Esophagus muscularis mucosa (tissue), 4 donors: ENCODE data around the gene NRG2. TPM values are rescaled to one million over a fixed set of nuclear protein-coding genes. Genes with fewer than 3 reads are reported as not detected.

Experiments used
- DNase-seq: peaks from one replicate; pipeline ENCODE4 v3.0.0-alpha.2; 2017; ENCODE audit errors: extremely low spot score
- H3K27ac ChIP-seq, 4 donors: fragments of 200-600 bp; sonication (generic); replicated peaks in 1 of 4; 1 replicate in 3 of 4; 2 replicates in 1 of 4; pipeline ENCODE4 v1.5.1; 2016 to 2019; ENCODE audit warnings: mild to moderate bottlenecking in 1 of 4
- H3K27me3 ChIP-seq, 4 donors: fragments of 200-600 bp; sonication (generic); one replicate each; pipeline versions ENCODE4 v1.5.1 to v1.6.0; 2016 to 2019
- H3K36me3 ChIP-seq, 4 donors: fragments of 200-600 bp; sonication (generic); one replicate each; pipeline ENCODE4 v1.5.1; 2016 to 2019
- H3K4me1 ChIP-seq, 4 donors: fragments of 200-600 bp; sonication (generic); one replicate each; pipeline ENCODE4 v1.5.1; 2016 to 2019
- H3K4me3 ChIP-seq, 4 donors: fragments of 200-600 bp; sonication (generic); 1 replicate in 2 of 4; 2 replicates in 2 of 4; pipeline ENCODE4 v1.5.1; 2016 to 2019; ENCODE audit warnings: mild to moderate bottlenecking in 4 of 4, moderate library complexity in 1 of 4
- H3K9me3 ChIP-seq, 4 donors: fragments of 200-600 bp; sonication (generic); 1 replicate in 3 of 4; 2 replicates in 1 of 4; pipeline ENCODE4 v1.5.1; 2016 to 2019
- CTCF ChIP-seq, 3 experiments: fragments of 200-600 bp in 2 of 3; fragments of 450-650 bp in 1 of 3; sonication (generic) in 2 of 3; IDR thresholded peaks; one replicate each; pipeline ENCODE4 v1.5.1; 2017 to 2019; ENCODE audit warnings: antibody characterized with exemption in 3 of 3, mild to moderate bottlenecking in 2 of 3, moderate library complexity in 1 of 3
- EP300 ChIP-seq: sonication (generic); formaldehyde crosslinking; IDR thresholded peaks from one replicate; pipeline ENCODE4 v1.6.1; 2017; ENCODE audit warnings: antibody characterized with exemption
- POLR2A ChIP-seq: fragments of 450-650 bp; IDR thresholded peaks from one replicate; pipeline ENCODE4 v1.6.1; 2017; ENCODE audit warnings: antibody characterized with exemption, moderate library complexity, mild to moderate bottlenecking, low read depth
- POLR2AphosphoS5 ChIP-seq, 2 donors: sonication (generic); formaldehyde crosslinking; IDR thresholded peaks; one replicate each; pipeline ENCODE4 v1.6.1; 2017; ENCODE audit warnings: antibody characterized with exemption in 2 of 2
- WGBS: methylation state at CpG from one replicate; pipeline ENCODE4 v1.1.5; 2018; 5-methylcytosine and 5-hydroxymethylcytosine counted together
- intact Hi-C: fragments of 100-400 bp; cut with DNase I; formaldehyde crosslinking; loops from one replicate; pipeline ENCODE4 v1.15.1; 2023
- total RNA-seq, 4 donors: library from RNA; depleted of rRNA; stranded (reverse); fragments of >200 nt; gene quantifications; one replicate each; pipeline versions ENCODE4 v1.1.0 to v1.2.1, GENCODE V29; 2016

Gene NRG2
- total RNA-seq, 4 donors from 2014 or later, result 2.8 to 5.0 (median 4.1) TPM

DNA sequence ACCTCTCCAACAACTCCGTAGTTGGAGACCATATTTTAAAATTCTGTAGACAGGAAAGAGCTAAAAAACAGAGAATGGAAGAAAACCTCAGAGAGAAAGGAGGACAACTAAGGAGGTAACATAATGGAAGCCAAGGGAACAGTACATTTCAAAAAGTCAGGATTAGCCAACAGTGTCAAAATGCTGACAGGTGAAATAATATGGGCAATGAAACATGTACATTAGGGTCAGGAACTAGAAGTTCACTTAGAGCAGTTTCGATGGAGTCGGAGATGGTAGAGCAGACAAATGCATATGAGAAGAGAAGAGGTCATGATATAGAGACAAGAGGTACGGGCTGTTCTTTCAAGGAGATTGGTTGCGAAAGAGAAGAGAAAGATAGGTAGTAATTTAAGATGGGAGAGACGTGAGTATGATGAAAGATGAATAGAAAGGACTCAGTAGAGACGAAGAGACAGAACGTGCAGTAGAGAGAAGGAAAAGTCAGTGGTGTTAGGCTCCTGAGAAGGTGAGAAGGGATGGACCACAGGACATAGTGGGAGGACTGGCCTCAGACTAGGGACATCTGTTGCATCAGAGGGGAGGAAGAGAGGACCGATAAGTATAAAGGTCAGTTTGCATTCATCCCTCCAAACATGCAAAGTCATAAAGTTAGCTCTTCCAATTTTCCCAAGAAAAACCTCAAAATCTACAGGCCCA lies 25.6 kb downstream of the NRG2 start:
- H3K4me3 ChIP-seq, result no peak overlapping the region
- TF ChIP-seq POLR2AphosphoS5 (IDR thresholded peaks at IDR 0.05) (no peak), CTCF (IDR thresholded peaks at IDR 0.05) (no peak), POLR2A (no peak), EP300 (no peak)
- peaks cover 36 to 53% (median 47%) of the 10 kb centered on the region in 4 donors for H3K4me1 ChIP-seq
- no peaks in the 10 kb centered on the region for H3K9me3 ChIP-seq
- intact Hi-C loops, result no loop called here
- WGBS, result 79% methylated on average over 9 of the region's 9 CpGs
- no peak for DNase-seq
- H3K36me3 ChIP-seq, result no peaks in the 10 kb centered on the region
- no peak overlapping the region for H3K27ac ChIP-seq
- H3K27me3 ChIP-seq, result no peaks in the 10 kb centered on the region

- H3K36me3 ChIP-seq, result no peaks in the 10 kb centered on the region
- TF ChIP-seq CTCF (IDR thresholded peaks at IDR 0.05) (no peak), POLR2A (no peak), EP300 (no peak), POLR2AphosphoS5 (IDR thresholded peaks at IDR 0.05) (no peak)
- intact Hi-C loops, result no loop called here
- H3K27ac ChIP-seq, result no peak overlapping the region
- H3K27me3 ChIP-seq, result no peaks in the 10 kb centered on the region
- peaks cover 27 to 35% (median 33%) of the 10 kb centered on the region in 4 donors for H3K4me1 ChIP-seq
- 93% methylated on average over 5 of the region's 5 CpGs for WGBS
- no peaks in the 10 kb centered on the region for H3K9me3 ChIP-seq
- DNase-seq, result no peak
- no peak overlapping the region for H3K4me3 ChIP-seq
Measured at GRCh38 chr5:140015706-140016105, 27.4 kb downstream of the NRG2 start.

DNA sequence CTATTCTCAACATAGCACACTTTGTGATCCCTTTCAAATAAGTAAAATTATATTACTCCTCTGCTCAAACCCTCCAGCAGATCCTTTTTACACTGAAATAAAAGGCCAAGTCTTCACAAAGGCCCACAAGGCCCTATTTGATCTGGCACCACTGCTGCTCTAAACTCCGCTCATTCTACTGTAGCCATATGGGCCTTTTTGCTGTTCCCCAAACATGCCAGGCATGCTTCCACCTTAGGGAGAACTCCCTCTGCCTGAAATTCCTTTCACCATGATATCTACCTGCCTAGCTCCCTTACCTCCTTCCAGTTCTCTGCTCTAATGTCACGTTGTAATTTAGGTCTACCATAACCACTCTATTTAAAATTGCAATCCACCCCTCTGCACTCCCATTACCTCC lies 28.3 kb downstream of the NRG2 start:
- DNase-seq, result no peak
- Histone ChIP-seq H3K27ac (no peak overlapping the region), H3K4me3 (no peak overlapping the region), H3K9me3 (no peaks in the 10 kb centered on the region), H3K27me3 (no peaks in the 10 kb centered on the region), H3K36me3 (no peaks in the 10 kb centered on the region), H3K4me1 (peaks cover 22 to 28% (median 24%) of the 10 kb centered on the region in 4 donors)
- no peak for TF ChIP-seq EP300
- no peak for TF ChIP-seq POLR2A
- TF ChIP-seq POLR2AphosphoS5 (IDR thresholded peaks at IDR 0.05), result no peak
- no peak for TF ChIP-seq CTCF (IDR thresholded peaks at IDR 0.05)
- intact Hi-C loops, result no loop called here
- 98% methylated on average over 2 of the region's 2 CpGs for WGBS

GRCh38 chr5:140013536-140013935 lies 29.6 kb downstream of the NRG2 start:
- TF ChIP-seq CTCF (IDR thresholded peaks at IDR 0.05), result no peak
- 77% methylated on average over 1 of the region's 1 CpG for WGBS
- DNase-seq, result no peak
- H3K9me3 ChIP-seq, result no peaks in the 10 kb centered on the region
- no peak overlapping the region for H3K27ac ChIP-seq
- H3K4me3 ChIP-seq, result no peak overlapping the region
- H3K4me1 ChIP-seq, result peaks cover 9 to 16% (median 14%) of the 10 kb centered on the region in 4 donors
- intact Hi-C loops, result no loop called here
- no peaks in the 10 kb centered on the region for H3K36me3 ChIP-seq
- no peaks in the 10 kb centered on the region for H3K27me3 ChIP-seq

GRCh38 chr5:140012443-140012842 lies 30.7 kb downstream of the NRG2 start:
- Histone ChIP-seq H3K36me3 (no peaks in the 10 kb centered on the region), H3K4me1 (peaks cover 2 to 7% (median 5%) of the 10 kb centered on the region in 4 donors), H3K27ac (no peak overlapping the region), H3K27me3 (no peaks in the 10 kb centered on the region), H3K9me3 (no peaks in the 10 kb centered on the region), H3K4me3 (no peak overlapping the region)
- TF ChIP-seq EP300 (no peak), POLR2A (no peak), POLR2AphosphoS5 (IDR thresholded peaks at IDR 0.05) (no peak), CTCF (IDR thresholded peaks at IDR 0.05) (no peak)
- DNase-seq, result no peak
- intact Hi-C loops, result no loop called here
- 89% methylated on average over 1 of the region's 1 CpG for WGBS
